Smooth muscle cell (in vitro differentiated cells): ENCODE measurements around the gene AGBL4. TPM values are rescaled to one million over a fixed set of nuclear protein-coding genes. Genes with fewer than 3 reads are reported as not detected.

ENCODE experiments used
- DNase-seq: peaks from one replicate; lab custom pipeline; 2025; ENCODE audit not compliant: unreplicated experiment; lab: John Stamatoyannopoulos, UW
- H2AFZ ChIP-seq: fragments of 200-600 bp; sonication (generic); 2 replicates; pipeline ENCODE4 v1.6.0; 2016; ENCODE audit warnings: antibody characterized with exemption, low read depth, mild to moderate bottlenecking
- H3F3A ChIP-seq: fragments of 200-600 bp; sonication (generic); 2 replicates; pipeline ENCODE4 v1.6.0; 2017; ENCODE audit warnings: antibody characterized with exemption, low read depth
- H3K27ac ChIP-seq: fragments of 200-600 bp; sonication (generic); 2 replicates; pipeline ENCODE4 v1.5.1; 2016; ENCODE audit warnings: low read depth, mild to moderate bottlenecking
- H3K27me3 ChIP-seq: fragments of 200-600 bp; sonication (generic); 2 replicates; pipeline ENCODE4 v1.6.1; 2016; ENCODE audit warnings: low read depth, mild to moderate bottlenecking
- H3K36me3 ChIP-seq: fragments of 200-600 bp; sonication (generic); 2 replicates; pipeline ENCODE4 v1.5.1; 2016; ENCODE audit warnings: low read depth
- H3K4me1 ChIP-seq: fragments of 200-600 bp; sonication (generic); 2 replicates; pipeline ENCODE4 v1.5.1; 2016; ENCODE audit warnings: low read depth
- H3K4me2 ChIP-seq: fragments of 200-600 bp; sonication (generic); 2 replicates; pipeline ENCODE4 v1.6.0; 2016; ENCODE audit warnings: mild to moderate bottlenecking
- H3K4me3 ChIP-seq: fragments of 200-600 bp; sonication (generic); 2 replicates; pipeline ENCODE4 v1.5.1; 2016; ENCODE audit warnings: mild to moderate bottlenecking
- H3K79me2 ChIP-seq: fragments of 200-600 bp; sonication (generic); 2 replicates; pipeline ENCODE4 v1.6.0; 2016; ENCODE audit warnings: low read depth, mild to moderate bottlenecking
- H3K9ac ChIP-seq: fragments of 200-600 bp; sonication (generic); 2 replicates; pipeline ENCODE4 v1.6.0; 2016; ENCODE audit warnings: low read depth
- H3K9me3 ChIP-seq: fragments of 200-600 bp; sonication (generic); replicated peaks from 2 replicates; pipeline ENCODE4 v1.5.1; 2016; ENCODE audit warnings: low read depth
- H4K20me1 ChIP-seq: fragments of 200-600 bp; sonication (generic); 2 replicates; pipeline ENCODE4 v1.6.0; 2016; ENCODE audit warnings: low read depth
- WGBS: methylation state at CpG from one replicate; pipeline ENCODE4 v1.1.7; 2016; ENCODE audit warnings: low lambda C conversion rate; 5-methylcytosine and 5-hydroxymethylcytosine counted together
- polyA plus RNA-seq: library from polyadenylated mRNA; unstranded; fragments of >200 nt; fragmentation: Nextera tagmentation; extraction: Ambion mirVana; gene quantifications from 2 replicates; pipeline ENCODE4 v1.2.1, GENCODE V29; 2016
- total RNA-seq: library from RNA; depleted of rRNA; stranded (reverse); fragments of >200 nt; gene quantifications from 2 replicates; pipeline ENCODE4 v1.2.3, GENCODE V29; 2014
- TF ChIP-seq, protein P1 (sequence below): fragments of 200-600 bp; sonication (generic); IDR thresholded peaks from 2 replicates; pipeline ENCODE4 v1.5.1; 2017; ENCODE audit warnings: borderline replicate concordance, mild to moderate bottlenecking, antibody characterized with exemption; ENCODE audit not compliant: insufficient read depth, poor library complexity, severe bottlenecking

AGBL4 gene
- total and polyA plus RNA-seq, 2 experiments from 2014 or later = 0.29 TPM; not detected in 1

DNA sequence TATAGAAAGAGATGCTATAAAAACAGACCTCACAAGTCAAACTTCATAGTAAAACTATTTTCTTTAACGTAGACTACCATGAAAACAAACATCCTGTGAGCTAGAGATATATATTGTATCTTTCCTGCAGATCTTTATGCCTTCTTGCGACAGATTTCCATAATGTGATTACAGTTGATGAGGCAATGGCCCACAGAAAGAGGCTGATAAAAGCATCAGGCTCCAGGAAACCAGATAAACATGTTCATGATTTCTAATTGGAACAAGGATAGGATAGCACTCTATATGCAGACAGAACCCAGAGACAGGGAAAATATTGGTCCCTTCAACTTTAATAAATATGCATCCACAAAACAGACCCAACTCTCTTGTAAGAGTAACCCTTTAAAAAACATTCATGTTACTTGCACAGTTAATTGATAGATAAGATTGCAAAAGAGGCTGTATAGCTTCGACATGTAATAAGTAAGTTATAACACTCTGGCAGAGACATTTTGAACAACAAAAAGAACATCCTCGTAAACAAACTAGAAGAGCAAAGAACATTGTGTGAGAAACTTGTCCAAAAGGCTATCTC is 329.4 kb downstream of the AGBL4 start:
- H3K4me3 ChIP-seq = no peak overlapping the region
- no peak for DNase-seq
- no peak overlapping the region for H3K9ac ChIP-seq
- WGBS = 49% methylated on average over 4 of the region's 4 CpGs
- no peak overlapping the region for H3K27ac ChIP-seq
- H3K79me2 ChIP-seq = no peaks in the 10 kb centered on the region
- H3K4me1 ChIP-seq = no peaks in the 10 kb centered on the region
- no peaks in the 10 kb centered on the region for H3F3A ChIP-seq
- TF ChIP-seq, protein P1, sequence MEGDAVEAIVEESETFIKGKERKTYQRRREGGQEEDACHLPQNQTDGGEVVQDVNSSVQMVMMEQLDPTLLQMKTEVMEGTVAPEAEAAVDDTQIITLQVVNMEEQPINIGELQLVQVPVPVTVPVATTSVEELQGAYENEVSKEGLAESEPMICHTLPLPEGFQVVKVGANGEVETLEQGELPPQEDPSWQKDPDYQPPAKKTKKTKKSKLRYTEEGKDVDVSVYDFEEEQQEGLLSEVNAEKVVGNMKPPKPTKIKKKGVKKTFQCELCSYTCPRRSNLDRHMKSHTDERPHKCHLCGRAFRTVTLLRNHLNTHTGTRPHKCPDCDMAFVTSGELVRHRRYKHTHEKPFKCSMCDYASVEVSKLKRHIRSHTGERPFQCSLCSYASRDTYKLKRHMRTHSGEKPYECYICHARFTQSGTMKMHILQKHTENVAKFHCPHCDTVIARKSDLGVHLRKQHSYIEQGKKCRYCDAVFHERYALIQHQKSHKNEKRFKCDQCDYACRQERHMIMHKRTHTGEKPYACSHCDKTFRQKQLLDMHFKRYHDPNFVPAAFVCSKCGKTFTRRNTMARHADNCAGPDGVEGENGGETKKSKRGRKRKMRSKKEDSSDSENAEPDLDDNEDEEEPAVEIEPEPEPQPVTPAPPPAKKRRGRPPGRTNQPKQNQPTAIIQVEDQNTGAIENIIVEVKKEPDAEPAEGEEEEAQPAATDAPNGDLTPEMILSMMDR = no peak
- H3K27me3 ChIP-seq = no peaks in the 10 kb centered on the region
- H3K36me3 ChIP-seq = no peaks in the 10 kb centered on the region
- no peak overlapping the region for H3K4me2 ChIP-seq
- H3K9me3 ChIP-seq = peaks cover 15% of the 10 kb centered on the region
- H2AFZ ChIP-seq = no peak overlapping the region
- H4K20me1 ChIP-seq = no peaks in the 10 kb centered on the region

GRCh38 chr1:49686107-49686506 is 337.6 kb downstream of the AGBL4 start:
- H3K27ac ChIP-seq = no peak overlapping the region
- no peak overlapping the region for H3K4me3 ChIP-seq
- H3K9me3 ChIP-seq = peaks cover 7% of the 10 kb centered on the region
- no peaks in the 10 kb centered on the region for H3K36me3 ChIP-seq
- no peak overlapping the region for H3K9ac ChIP-seq
- no peaks in the 10 kb centered on the region for H3F3A ChIP-seq
- H4K20me1 ChIP-seq = no peaks in the 10 kb centered on the region
- no peak for DNase-seq
- H3K27me3 ChIP-seq = no peaks in the 10 kb centered on the region
- TF ChIP-seq, protein P1 = no peak
- no peaks in the 10 kb centered on the region for H3K79me2 ChIP-seq
- H2AFZ ChIP-seq = no peak overlapping the region
- H3K4me1 ChIP-seq = no peaks in the 10 kb centered on the region
- WGBS = 74% methylated on average over 3 of the region's 3 CpGs
- H3K4me2 ChIP-seq = no peak overlapping the region

- TF ChIP-seq, protein P1 = no peak
- no peaks in the 10 kb centered on the region for H4K20me1 ChIP-seq
- WGBS = 49% methylated on average over 2 of the region's 2 CpGs
- no peak overlapping the region for H3K4me3 ChIP-seq
- no peaks in the 10 kb centered on the region for H3K27me3 ChIP-seq
- H3K79me2 ChIP-seq = no peaks in the 10 kb centered on the region
- H3K4me2 ChIP-seq = no peak overlapping the region
- no peaks in the 10 kb centered on the region for H3F3A ChIP-seq
- H3K27ac ChIP-seq = no peak overlapping the region
- no peak for DNase-seq
- peaks cover 5% of the 10 kb centered on the region for H3K9me3 ChIP-seq
- no peak overlapping the region for H2AFZ ChIP-seq
- H3K4me1 ChIP-seq = no peaks in the 10 kb centered on the region
- no peak overlapping the region for H3K9ac ChIP-seq
- no peaks in the 10 kb centered on the region for H3K36me3 ChIP-seq
Observed at GRCh38 chr1:49677706-49678105, 346.0 kb downstream of the AGBL4 start.

DNA sequence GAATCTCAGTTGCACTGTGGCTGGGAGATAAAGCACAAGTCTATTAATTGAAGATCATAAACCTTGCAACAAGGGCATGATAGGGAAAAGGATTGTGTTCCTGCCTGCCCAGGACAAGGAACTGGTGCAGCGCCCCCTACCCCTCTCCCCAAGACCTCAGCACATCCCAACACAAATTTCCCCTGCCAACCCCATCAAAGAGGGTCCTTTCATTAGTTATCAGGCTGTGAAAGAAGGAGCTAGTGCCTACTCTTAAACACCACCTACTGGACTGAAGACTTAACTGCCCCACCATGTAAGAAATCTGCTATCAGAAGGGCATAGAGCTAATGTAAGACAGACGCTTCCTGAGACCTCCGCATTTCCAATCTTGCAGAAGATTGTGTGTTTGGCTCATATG is 372.6 kb downstream of the AGBL4 start:
- 75% methylated on average over 3 of the region's 3 CpGs for WGBS
- Histone ChIP-seq H3K9me3 (no peaks in the 10 kb centered on the region), H3K9ac (no peak overlapping the region), H3F3A (no peaks in the 10 kb centered on the region), H3K4me1 (no peaks in the 10 kb centered on the region), H4K20me1 (no peaks in the 10 kb centered on the region), H2AFZ (no peak overlapping the region), H3K79me2 (no peaks in the 10 kb centered on the region), H3K4me2 (no peak overlapping the region), H3K27ac (no peak overlapping the region), H3K36me3 (no peaks in the 10 kb centered on the region), H3K27me3 (no peaks in the 10 kb centered on the region), H3K4me3 (no peak overlapping the region)
- DNase-seq = no peak
- TF ChIP-seq, protein P1 = no peak
